A172 (cell line): ENCODE data around the gene DYNC1I2. TPM values are rescaled to one million over a fixed set of nuclear protein-coding genes. Genes with fewer than 3 reads are reported as not detected.
"Not testable (repeated sequence)": the region's sequence is repeated elsewhere in the genome, so short reads cannot be mapped to it uniquely, and the experiment has no call there.

ENCODE experiments used
- DNase-seq: peaks from one replicate; pipeline ENCODE4 v3.0.0-alpha.2; 2015; ENCODE audit warnings: low spot score
- total RNA-seq: library from RNA; depleted of rRNA; stranded (reverse); fragments of >200 nt; shearing (Covaris generic); gene quantifications from 2 replicates; pipeline ENCODE4 v1.2.3, GENCODE V29; 2014

DYNC1I2 gene
- total RNA-seq, 1 experiment from 2014 or later, result 181 TPM

DNA sequence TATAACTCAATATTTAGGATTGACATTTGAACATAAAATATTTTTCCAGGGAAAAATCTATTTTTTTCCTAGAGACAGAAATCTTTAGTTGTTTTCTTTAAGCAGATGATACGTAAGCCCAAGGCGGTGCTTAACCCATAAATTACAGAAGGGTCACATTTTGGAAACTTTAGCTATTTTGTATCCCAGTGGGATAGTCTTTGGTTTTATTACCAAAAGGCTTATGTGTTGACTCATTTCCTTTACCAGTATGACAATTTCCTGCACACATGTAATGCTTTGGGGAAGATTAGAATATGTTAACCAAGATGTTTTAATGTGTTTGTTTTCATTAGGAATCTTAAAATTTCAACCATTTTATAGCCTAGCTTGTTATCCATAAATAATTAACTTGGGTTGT, 24.8 kb downstream of the DYNC1I2 start:
- DNase-seq, result peak; percentile 85

DNA sequence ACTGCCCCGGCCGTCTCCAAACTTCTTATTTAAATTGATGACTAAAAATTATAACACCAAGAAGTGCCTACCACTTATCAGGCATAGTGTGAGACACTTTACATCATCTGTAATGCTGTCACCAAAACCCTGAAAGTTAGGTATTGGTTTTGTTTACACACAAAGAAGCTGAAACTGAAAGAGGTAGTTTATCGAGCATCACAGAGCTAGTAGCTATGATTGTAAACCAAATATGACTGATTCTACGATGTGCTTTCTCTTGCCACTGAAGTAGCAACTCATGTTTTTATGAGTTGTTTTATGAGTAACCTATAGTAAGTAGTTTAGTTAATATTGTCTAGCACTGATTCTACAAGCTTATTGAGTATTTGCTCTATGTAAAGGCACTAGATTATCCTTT, 31.5 kb downstream of the DYNC1I2 start:
- DNase-seq, result no peak

GRCh38 chr2:171719660-171720059, 32.4 kb downstream of the DYNC1I2 start:
- no peak for DNase-seq

GRCh38 chr2:171723716-171724683, 36.7 kb downstream of the DYNC1I2 start:
- DNase-seq, result peak; percentile 14

- DNase-seq, result no peak
Observed at GRCh38 chr2:171726847-171727450, 39.7 kb downstream of the DYNC1I2 start.

DNA sequence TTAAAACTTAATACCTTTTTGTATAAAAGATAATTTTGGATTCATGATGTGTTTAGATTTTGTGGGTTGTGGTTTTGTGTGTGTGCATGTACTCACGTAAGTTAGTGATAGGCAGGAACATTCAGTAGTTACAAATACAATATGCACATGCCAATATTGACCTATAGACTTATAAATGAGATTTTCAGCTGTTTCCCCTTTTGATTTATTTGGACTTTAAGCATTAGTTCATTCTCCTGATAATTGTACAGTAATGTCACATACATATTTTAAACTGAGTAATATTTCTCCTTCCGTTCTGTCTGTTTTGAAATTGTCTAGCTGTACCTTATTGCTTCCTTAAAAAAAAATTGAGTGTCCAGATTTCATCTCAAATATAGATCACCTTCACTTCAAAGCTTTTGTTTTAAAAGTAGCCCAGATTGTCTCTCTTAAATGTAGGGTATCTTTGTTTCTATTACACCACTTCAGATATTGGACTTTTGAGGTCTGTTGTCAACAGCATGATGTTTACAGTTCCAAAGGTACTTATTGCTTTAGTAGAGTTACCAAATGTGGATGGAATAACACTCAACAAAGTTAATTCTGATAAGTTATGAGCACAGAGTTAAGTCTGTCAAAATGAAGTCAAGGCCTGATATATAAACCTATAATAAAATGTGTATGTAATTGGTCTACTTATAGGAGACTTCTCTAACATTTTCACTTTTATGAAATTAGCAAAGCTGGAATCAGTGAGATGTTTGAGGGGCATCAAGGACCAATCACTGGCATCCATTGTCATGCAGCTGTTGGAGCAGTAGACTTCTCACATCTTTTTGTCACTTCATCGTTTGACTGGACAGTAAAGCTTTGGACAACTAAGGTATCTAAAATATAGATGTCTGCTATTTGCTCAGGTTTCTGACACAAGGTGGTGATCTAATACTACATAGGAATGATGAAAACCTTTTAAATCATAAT, 42.0 kb downstream of the DYNC1I2 start:
- no peak for DNase-seq

GRCh38 chr2:171729952-171730317, 42.7 kb downstream of the DYNC1I2 start:
- DNase-seq, result no peak

GRCh38 chr2:171735991-171736710, 48.9 kb downstream of the DYNC1I2 start:
- DNase-seq, result no peak

- DNase-seq, result peak; percentile 29
Observed at GRCh38 chr2:171741189-171741588, 53.9 kb downstream of the DYNC1I2 start.

DNA sequence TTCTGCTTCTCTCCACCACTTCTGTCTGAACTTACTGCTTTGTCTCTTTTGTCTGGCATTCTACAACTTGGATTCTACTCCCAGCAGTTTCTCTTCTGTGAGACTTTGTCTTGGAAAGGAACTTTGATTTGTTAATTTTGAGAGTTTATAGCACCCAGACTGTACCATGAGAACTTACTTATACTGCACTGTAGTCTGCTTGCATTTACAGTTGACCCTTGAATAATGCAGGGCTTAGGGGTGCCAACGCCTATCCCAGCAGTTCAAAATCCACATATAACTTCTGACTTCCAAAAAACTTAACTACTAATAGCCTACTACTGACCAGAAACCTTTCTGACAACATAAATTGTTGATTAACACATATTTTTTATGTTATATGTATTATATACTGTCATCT, 55.5 kb downstream of the DYNC1I2 start:
- no peak for DNase-seq

GRCh38 chr2:171745141-171745540, 57.9 kb downstream of the DYNC1I2 start:
- no peak for DNase-seq

DNA sequence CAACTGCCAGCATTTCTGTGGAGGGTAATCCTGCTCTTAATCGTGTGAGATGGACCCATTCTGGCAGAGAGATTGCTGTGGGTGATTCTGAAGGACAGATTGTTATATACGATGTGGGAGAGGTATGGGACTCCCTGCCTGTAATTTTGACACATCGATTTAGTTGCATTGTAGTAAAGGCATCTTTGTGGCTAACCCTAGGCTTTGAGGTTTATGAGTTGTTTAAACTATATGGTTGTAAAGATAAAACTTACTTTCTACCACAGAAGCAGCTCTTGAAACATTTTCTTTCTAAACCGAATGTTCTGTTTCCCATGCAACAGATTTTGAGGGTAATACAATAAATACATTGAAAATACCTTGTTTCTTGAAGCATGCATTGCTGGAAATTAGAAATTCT, 58.5 kb downstream of the DYNC1I2 start:
- DNase-seq, result no peak

- DNase-seq, result no peak
Observed at GRCh38 chr2:171747371-171747770, 60.1 kb downstream of the DYNC1I2 start.

DNA sequence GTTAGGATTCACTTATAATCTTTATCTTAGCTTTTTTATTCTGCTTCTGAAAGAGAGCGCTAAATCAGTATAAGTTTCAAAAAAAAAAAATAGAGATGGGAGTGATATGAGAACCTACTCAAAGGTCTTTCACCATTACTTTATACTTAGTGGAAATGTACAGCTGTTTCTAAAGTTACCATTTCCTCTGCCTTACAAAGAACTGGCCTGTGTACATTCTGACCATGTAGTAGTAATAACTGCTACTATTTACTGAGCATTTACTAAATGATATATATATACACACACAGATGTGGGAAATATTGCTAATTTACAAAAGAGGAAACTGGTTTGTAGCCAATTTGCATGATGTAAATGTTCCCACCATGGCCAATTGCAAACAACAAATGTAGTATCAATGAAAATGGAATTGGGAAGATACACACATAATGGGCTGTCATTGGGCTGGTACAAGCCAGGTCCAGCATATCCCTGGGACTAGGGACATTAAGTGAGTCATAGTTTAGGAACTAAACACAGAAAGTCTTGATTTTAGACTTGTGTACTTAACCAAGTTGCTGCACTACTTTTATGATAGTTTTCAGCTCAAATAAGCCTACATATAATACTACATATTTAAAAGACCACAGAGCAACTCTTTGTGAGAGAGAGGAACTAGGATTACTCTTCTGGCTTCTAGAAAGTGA, 67.1 kb downstream of the DYNC1I2 start:
- DNase-seq, result no peak

- DNase-seq, result not testable (repeated sequence)
Observed at GRCh38 chr2:171758762-171759161, 71.5 kb downstream of the DYNC1I2 start.

DNA sequence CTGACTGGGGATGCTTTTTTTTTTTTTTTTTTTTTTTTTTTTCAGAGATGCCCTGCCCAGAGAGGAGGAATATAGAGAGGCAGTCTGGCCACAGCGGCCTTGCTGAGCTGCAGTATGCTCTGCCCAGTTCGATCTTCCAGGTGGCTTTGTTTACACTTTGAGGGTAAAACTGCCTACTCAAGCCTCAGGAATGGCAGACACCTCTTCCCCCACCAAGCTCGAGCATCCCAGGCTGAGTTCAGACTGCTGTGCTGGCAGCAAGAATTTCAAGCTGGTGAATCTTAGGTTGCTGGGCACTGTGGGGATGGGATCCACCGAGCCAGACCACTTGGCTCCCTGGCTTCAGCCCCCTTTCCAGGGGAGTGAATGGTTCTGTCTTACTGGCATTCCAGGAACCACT, 73.9 kb downstream of the DYNC1I2 start:
- not testable (repeated sequence) for DNase-seq

- peak; percentile 66 for DNase-seq
Observed at GRCh38 chr2:171762879-171763573, 75.8 kb downstream of the DYNC1I2 start.

GRCh38 chr2:171763602-171764001, 76.3 kb downstream of the DYNC1I2 start:
- DNase-seq, result peak; percentile 60

- DNase-seq, result no peak
Observed at GRCh38 chr2:171771463-171771862, 84.2 kb downstream of the DYNC1I2 start.

DNA sequence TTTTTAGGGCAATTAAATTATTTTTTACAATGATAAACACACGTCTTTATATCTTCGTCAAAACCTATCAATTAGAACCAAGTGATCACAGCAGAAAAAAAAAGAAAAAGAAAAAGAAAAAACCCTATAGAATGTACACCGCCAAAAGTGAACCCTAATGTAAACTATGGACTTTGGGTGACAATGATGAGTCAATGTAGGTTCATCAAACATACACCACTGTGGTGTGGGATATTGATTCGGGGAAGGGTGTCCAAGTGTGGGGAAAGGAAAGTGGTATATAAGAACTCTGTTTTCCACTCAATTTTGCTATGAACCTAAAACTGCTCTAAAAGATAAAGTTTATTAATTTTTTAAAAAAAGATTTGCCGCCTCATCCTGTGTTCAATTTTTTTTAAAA, 85.1 kb downstream of the DYNC1I2 start:
- DNase-seq, result no peak
